ENCODE results near the gene PLPP7.
A peak's percentile ranks its signal among the peaks of the same experiment; 100 is the strongest.

Gene PLPP7

DNA sequence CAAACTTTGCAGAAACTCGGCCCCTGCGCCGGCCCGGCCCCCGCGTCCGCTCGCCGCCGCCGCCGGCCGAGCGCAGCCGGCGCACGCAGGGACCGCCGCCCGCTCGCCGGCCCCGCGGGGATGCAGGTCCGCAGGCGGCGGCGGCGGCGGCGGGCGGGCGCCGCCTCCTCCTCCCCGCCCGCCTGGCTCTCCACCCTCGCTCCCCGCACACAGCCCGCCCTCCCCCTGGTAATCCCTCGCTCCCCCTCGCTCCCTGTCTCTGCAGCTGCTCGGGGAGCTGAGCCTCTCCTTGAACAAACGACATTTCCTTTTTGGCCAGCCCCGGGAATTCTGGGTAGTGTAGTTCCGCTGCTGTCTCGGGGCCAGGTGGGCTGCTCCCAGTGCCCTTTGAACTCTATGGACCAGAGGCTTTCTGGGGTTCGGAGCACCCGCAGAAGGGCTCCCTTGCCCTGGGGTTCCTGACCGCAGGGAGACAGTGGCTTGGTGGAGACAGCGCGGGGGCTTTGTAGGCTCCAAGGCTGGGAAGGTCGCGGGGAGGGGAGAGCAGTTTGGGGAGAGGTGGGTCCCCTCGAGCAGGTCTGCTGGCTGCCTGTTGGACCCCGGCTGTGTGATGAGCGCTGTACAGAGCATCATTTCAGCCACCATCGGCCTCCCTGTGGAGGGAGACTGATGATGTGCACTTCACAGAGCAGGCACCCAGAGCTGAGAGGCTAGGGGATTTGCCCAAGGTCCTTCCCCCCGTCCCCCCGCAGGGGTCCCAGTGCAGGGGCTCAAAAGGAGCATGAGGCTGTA, 11.4 kb upstream of the PLPP7 start:
- no peaks in the 10 kb centered on the region for H3K9me3 ChIP-seq (replicated peaks; ENCODE audit: low read length)
- no peak overlapping the region for H3K9ac ChIP-seq (ENCODE audit: low read depth, low read length)
- H3K4me3 ChIP-seq (ENCODE audit: low read length), result peak overlapping the region; percentile 65
- peak overlapping the region; percentile 73 for H3K4me2 ChIP-seq (ENCODE audit: low read length)
- H3K4me1 ChIP-seq (ENCODE audit: control insufficient read depth, insufficient read depth, low read length), result no peaks in the 10 kb centered on the region
- no peaks in the 10 kb centered on the region for H3K36me3 ChIP-seq (ENCODE audit: insufficient read depth, low read length)
- H3K27me3 ChIP-seq (ENCODE audit: control insufficient read depth, insufficient read depth, low read length), result peaks cover 47% of the 10 kb centered on the region

DNA sequence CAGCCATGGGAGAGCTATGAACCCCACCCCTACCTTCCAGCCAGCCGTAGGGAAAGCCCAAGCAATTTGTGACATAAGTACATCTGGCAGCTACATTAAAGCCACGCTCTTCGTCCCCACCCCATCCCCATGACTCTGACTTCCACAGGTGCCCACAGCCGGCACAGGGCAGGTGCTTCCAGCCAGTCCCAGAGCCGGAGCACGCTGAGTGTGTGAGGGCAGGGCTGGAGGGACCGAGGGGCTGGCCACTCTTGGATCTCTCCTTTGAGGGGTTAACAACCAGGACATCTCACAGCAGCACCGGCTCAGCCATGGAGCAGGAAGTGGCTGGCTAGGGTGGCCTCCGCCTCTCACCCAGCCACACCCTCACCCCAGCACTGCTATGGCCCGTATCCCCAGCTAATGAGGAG, 10.8 kb upstream of the PLPP7 start:
- no peak overlapping the region for H3K9ac ChIP-seq (ENCODE audit: low read depth, low read length)
- H3K4me2 ChIP-seq (ENCODE audit: low read length), result no peak overlapping the region
- no peaks in the 10 kb centered on the region for H3K36me3 ChIP-seq (ENCODE audit: insufficient read depth, low read length)
- no peaks in the 10 kb centered on the region for H3K9me3 ChIP-seq (replicated peaks; ENCODE audit: low read length)
- H3K4me3 ChIP-seq (ENCODE audit: low read length), result no peak overlapping the region
- peaks cover 50% of the 10 kb centered on the region for H3K27me3 ChIP-seq (ENCODE audit: control insufficient read depth, insufficient read depth, low read length)
- no peaks in the 10 kb centered on the region for H3K4me1 ChIP-seq (ENCODE audit: control insufficient read depth, insufficient read depth, low read length)

DNA sequence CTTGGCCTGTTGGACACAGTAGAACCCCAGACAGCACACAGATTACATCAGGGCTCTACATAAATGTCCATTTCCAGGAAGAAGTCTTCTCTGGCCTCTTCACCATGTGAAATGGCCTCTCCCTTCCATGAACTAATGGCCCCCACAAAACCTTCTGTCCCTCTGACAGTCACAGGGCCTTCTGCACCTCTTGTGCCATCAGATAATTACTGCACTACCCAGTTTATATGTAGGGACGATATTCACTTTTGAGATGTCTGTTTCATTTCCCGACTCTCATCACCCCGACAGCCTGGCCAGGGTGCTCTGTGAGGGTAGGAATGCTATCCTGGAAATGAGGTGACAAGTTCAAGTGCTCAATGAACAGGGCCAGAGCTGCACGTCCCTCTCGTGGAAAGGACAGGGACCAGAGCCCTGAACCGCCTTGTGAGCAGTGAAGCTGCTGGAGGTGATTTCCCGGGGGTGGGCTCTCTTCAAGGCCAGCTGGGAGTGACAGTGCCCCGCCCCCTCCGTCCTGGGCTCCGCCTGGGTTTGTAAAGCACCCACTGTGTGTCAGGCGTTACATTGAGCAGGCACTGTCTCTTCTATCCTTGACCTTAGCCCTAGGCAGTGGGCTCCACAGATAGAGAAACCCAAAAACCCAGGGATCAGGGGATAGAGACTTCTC, 10.2 kb upstream of the PLPP7 start:
- Histone ChIP-seq H3K36me3 (ENCODE audit: insufficient read depth, low read length) (no peaks in the 10 kb centered on the region), H3K9ac (ENCODE audit: low read depth, low read length) (no peak overlapping the region), H3K4me3 (ENCODE audit: low read length) (no peak overlapping the region), H3K4me1 (ENCODE audit: control insufficient read depth, insufficient read depth, low read length) (no peaks in the 10 kb centered on the region), H3K9me3 (replicated peaks; ENCODE audit: low read length) (no peaks in the 10 kb centered on the region), H3K27me3 (ENCODE audit: control insufficient read depth, insufficient read depth, low read length) (peaks cover 47% of the 10 kb centered on the region), H3K4me2 (ENCODE audit: low read length) (no peak overlapping the region)

DNA sequence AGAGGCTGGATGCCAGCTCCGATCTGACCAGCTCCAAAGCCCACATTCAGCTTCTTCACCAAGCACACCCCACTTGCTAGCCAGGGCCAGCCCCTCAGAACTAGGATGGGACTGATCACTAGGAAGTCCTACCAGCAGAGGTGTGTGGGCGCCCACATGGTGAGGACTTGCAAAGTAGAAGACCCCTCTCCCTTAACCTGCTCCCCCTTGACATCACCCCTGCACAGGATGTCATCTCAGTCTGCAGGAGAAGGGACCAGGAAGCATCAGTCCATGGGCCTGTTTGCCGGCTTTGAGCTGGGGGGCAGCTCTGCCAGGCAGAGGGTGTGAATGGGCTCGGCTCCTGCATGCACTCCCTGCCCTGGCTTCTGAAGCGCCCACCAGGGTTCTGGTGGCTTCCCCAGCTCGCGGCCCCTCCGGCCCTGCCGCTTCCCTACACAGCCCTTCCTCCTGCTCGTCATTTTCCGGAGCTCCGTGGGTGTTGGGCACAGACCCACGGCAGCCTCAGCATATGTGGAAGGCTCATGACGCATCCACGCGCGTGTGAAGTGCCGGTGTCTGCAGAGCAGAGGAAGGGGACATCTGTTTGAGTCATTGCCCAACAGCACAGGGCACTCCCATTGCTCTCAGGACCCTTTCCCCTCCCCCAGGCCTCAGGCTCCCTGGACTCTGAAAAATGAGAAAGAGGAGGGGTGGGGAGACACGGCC, 9.5 kb upstream of the PLPP7 start:
- H3K9me3 ChIP-seq (replicated peaks; ENCODE audit: low read length), result no peaks in the 10 kb centered on the region

DNA sequence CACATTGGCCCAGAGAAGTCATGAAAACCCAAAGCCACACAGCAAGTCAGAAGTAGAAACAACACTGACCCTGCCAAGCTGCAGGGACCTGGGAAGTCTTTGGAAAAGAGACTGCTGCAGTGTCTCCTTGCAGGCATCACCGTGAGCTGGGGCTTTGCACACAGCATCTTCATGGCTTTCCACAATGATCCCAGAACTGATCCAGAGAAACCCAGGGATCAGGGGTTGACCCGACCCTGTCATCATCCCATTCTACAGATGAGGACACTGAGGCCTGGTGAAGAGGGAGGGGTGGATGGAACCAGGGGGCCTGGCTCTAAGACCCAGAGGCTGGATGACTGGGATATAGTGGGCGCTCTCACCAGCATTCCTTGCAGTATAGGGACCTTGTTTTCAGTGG, 8.9 kb upstream of the PLPP7 start:
- H3K9me3 ChIP-seq (replicated peaks; ENCODE audit: low read length), result no peaks in the 10 kb centered on the region
- H3K36me3 ChIP-seq (ENCODE audit: insufficient read depth, low read length), result no peaks in the 10 kb centered on the region
- no peak overlapping the region for H3K4me3 ChIP-seq (ENCODE audit: low read length)
- no peaks in the 10 kb centered on the region for H3K4me1 ChIP-seq (ENCODE audit: control insufficient read depth, insufficient read depth, low read length)
- no peak overlapping the region for H3K9ac ChIP-seq (ENCODE audit: low read depth, low read length)
- H3K27me3 ChIP-seq (ENCODE audit: control insufficient read depth, insufficient read depth, low read length), result peaks cover 41% of the 10 kb centered on the region
- no peak overlapping the region for H3K4me2 ChIP-seq (ENCODE audit: low read length)

More for the DNA sequence above, 9.5 kb upstream of the PLPP7 start:
- Histone ChIP-seq H3K4me3 (ENCODE audit: low read length) (no peak overlapping the region), H3K27me3 (ENCODE audit: control insufficient read depth, insufficient read depth, low read length) (peaks cover 45% of the 10 kb centered on the region), H3K9ac (ENCODE audit: low read depth, low read length) (no peak overlapping the region), H3K36me3 (ENCODE audit: insufficient read depth, low read length) (no peaks in the 10 kb centered on the region), H3K4me1 (ENCODE audit: control insufficient read depth, insufficient read depth, low read length) (no peaks in the 10 kb centered on the region), H3K4me2 (ENCODE audit: low read length) (no peak overlapping the region)

DNA sequence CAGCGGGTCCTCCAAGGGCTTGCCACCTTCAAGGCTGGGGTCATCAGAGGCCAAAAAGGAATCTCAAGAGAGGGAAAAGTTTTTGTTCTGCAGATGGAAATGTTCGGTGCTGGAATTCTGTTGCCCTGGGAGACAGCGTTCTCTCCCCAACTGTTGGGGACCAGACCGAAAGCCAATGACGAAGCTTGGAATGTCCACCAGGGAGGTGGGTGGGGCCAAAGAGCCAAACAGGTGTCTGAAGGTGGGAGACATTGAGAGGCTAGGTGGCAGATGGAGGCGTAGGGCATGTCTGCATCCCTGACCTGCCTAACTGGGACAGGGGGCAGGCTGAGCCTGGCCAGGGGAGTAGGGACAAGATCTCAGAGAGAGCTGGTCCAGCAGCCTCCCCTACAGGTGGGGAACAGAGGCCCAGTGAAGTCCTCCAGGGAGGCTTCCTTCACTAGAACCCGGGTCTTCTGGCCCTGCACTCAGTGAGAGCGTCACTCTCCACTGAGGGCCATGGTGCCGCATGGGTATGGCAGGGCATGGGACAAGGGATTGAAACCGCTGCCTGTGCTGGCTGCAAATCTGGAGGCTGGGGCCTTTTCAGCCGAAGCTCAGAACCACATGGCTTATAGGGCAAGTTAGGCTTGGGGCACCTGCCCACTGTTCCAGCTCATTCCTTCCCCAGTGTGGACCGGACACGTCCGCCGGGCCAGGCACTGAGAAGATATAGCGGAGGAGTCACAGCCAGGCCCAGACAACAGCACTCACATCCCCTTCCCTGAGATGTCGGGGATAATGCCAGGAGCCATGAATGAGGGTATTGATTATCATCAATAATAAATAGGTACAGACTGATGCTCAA, 8.2 kb upstream of the PLPP7 start:
- Histone ChIP-seq H3K9me3 (replicated peaks; ENCODE audit: low read length) (no peaks in the 10 kb centered on the region), H3K4me2 (ENCODE audit: low read length) (no peak overlapping the region), H3K36me3 (ENCODE audit: insufficient read depth, low read length) (no peaks in the 10 kb centered on the region), H3K4me1 (ENCODE audit: control insufficient read depth, insufficient read depth, low read length) (no peaks in the 10 kb centered on the region), H3K4me3 (ENCODE audit: low read length) (no peak overlapping the region), H3K9ac (ENCODE audit: low read depth, low read length) (no peak overlapping the region), H3K27me3 (ENCODE audit: control insufficient read depth, insufficient read depth, low read length) (peaks cover 34% of the 10 kb centered on the region)

DNA sequence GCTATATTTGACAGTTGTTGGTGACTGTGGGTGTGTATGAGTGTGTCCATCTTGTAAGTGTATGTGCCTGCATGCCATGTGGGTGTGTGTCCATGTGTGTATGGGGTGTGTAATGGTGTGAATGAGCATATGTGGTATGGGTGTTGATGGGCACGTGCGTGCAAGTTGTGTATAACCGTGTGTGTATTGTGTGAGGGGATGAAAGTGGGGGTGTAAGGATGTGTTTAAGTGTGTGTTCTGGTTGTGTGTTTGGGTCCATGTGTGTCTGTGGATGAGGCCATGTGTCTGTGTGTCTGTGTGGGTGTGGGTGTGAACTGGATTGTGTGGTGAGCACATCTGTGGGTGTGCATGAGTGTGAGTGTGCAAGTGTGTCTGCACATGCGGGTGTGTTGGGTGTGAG, 7.3 kb upstream of the PLPP7 start:
- H3K4me1 ChIP-seq (ENCODE audit: control insufficient read depth, insufficient read depth, low read length), result no peaks in the 10 kb centered on the region
- H3K27me3 ChIP-seq (ENCODE audit: control insufficient read depth, insufficient read depth, low read length), result peaks cover 33% of the 10 kb centered on the region
- H3K36me3 ChIP-seq (ENCODE audit: insufficient read depth, low read length), result no peaks in the 10 kb centered on the region
- no peak overlapping the region for H3K4me2 ChIP-seq (ENCODE audit: low read length)
- H3K9me3 ChIP-seq (replicated peaks; ENCODE audit: low read length), result no peaks in the 10 kb centered on the region
- no peak overlapping the region for H3K9ac ChIP-seq (ENCODE audit: low read depth, low read length)
- H3K4me3 ChIP-seq (ENCODE audit: low read length), result no peak overlapping the region

DNA sequence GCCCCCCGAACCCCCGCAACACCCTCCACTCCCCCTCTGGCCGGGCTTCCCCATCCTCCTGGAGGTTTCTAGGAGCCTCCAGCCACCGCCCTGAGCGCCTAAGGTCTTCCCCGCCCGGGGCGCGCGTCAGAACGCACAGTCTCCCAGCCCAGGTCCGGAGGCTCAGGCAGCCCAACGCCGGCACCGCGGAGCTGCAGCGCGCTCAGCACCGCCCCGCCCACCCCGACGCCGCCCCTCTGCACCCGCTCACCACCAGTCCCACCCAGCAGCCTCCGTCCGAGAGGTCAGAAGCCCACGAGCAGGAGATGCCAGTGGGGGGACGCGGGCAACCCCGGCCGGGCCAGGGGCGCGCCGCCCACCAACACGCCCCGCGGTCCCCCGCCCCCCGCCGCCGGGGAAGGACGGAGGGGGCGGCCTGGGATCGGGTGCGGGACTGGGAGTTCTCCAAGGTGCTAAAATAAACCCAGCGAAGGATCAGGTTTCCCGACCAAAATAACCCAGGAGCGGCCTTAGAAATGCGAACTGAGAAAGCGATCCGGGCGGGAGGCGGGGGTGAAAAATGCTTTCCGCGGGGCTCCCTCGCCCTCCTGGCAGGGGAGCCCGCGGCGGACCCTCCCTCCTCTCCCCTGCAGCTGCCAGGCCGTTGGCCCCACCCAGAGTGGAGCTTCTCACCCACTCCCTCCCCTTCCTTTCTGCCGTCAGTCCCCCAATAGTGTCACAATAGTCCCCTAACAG, 6.7 kb upstream of the PLPP7 start:
- no peak overlapping the region for H3K9ac ChIP-seq (ENCODE audit: low read depth, low read length)
- no peaks in the 10 kb centered on the region for H3K4me1 ChIP-seq (ENCODE audit: control insufficient read depth, insufficient read depth, low read length)
- no peaks in the 10 kb centered on the region for H3K36me3 ChIP-seq (ENCODE audit: insufficient read depth, low read length)
- H3K27me3 ChIP-seq (ENCODE audit: control insufficient read depth, insufficient read depth, low read length), result peaks cover 33% of the 10 kb centered on the region
- peak overlapping the region; percentile 48 for H3K4me2 ChIP-seq (ENCODE audit: low read length)
- no peaks in the 10 kb centered on the region for H3K9me3 ChIP-seq (replicated peaks; ENCODE audit: low read length)
- H3K4me3 ChIP-seq (ENCODE audit: low read length), result peak overlapping the region; percentile 43

DNA sequence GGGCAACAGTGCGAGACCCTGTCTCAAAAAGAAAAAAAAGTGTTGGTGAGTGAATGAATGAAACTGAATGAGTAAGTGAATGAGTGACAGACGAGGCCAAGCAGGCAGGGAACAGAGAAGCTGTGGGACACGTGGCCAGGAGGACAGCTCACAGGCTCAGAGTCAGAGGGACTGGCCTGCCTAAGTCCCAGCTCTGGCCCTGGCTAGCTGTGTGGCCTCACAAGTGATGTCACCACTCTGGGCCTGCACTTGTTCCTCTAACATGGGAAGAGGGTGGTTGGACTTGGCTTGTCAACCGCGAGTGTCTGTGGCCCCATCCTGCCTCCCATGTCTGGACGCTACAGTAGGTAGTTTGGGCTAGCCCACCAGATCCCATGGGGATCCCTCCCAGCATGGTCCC, 4.7 kb upstream of the PLPP7 start:
- no peak overlapping the region for H3K4me2 ChIP-seq (ENCODE audit: low read length)
- H3K36me3 ChIP-seq (ENCODE audit: insufficient read depth, low read length), result no peaks in the 10 kb centered on the region
- peaks cover 6% of the 10 kb centered on the region for H3K4me1 ChIP-seq (ENCODE audit: control insufficient read depth, insufficient read depth, low read length)
- peaks cover 32% of the 10 kb centered on the region for H3K27me3 ChIP-seq (ENCODE audit: control insufficient read depth, insufficient read depth, low read length)
- H3K9me3 ChIP-seq (replicated peaks; ENCODE audit: low read length), result no peaks in the 10 kb centered on the region
- H3K9ac ChIP-seq (ENCODE audit: low read depth, low read length), result no peak overlapping the region
- H3K4me3 ChIP-seq (ENCODE audit: low read length), result no peak overlapping the region

DNA sequence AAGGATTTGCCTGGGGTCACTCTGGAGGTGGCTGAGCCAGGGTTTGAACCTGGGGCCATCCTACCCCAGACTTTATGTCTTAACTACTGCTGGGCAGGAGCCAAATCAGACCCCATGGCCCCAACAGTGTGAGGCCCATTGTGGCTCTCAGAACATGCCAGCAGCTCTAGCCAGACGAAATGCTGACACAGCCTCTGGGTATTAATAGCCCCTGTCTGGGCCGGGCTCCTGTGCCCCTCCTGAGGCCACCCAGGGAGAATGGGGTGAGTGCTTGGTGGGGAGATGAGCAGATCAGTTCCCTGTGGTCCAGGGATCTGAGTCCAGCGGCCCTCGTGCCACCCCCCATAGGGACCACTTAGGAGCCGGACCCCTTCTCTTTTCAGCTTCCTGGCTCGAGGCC, 2.2 kb upstream of the PLPP7 start:
- peaks cover 21% of the 10 kb centered on the region for H3K4me1 ChIP-seq (ENCODE audit: control insufficient read depth, insufficient read depth, low read length)
- H3K4me2 ChIP-seq (ENCODE audit: low read length), result no peak overlapping the region
- no peaks in the 10 kb centered on the region for H3K36me3 ChIP-seq (ENCODE audit: insufficient read depth, low read length)
- H3K4me3 ChIP-seq (ENCODE audit: low read length), result no peak overlapping the region
- H3K9me3 ChIP-seq (replicated peaks; ENCODE audit: low read length), result no peaks in the 10 kb centered on the region
- no peak overlapping the region for H3K9ac ChIP-seq (ENCODE audit: low read depth, low read length)
- peaks cover 10% of the 10 kb centered on the region for H3K27me3 ChIP-seq (ENCODE audit: control insufficient read depth, insufficient read depth, low read length)
